SK-N-SH (cell line): ENCODE measurements around the gene TP53I11. TPM values are rescaled to one million over a fixed set of nuclear protein-coding genes. Genes with fewer than 3 reads are reported as not detected.
A peak's percentile ranks its signal among the peaks of the same experiment; 100 is the strongest.

Experiments
- CTCF ChIA-PET: fragments of 300-600, 350-600 bp; formaldehyde crosslinking; extraction: SDS; loops from one replicate; lab custom pipeline; 2021; lab: Yijun Ruan, JAX
- POLR2A ChIA-PET: fragments of 350-600 bp; sonication (Branson Sonifier 250); formaldehyde crosslinking; extraction: SDS; loops from one replicate; lab custom pipeline; 2020; ENCODE audit warnings: antibody characterized with exemption, inconsistent platforms; lab: Yijun Ruan, JAX
- DNase-seq: peaks from one replicate; pipeline ENCODE4 v3.0.0; 2012
- H2AFZ ChIP-seq: fragments of 200-600 bp; sonication (generic); 2 replicates; pipeline ENCODE4 v1.8.1; 2016; ENCODE audit warnings: antibody characterized with exemption, mild to moderate bottlenecking, low read depth
- H3F3A ChIP-seq: fragments of 200-600 bp; sonication (generic); replicated peaks from 2 replicates; pipeline ENCODE3; 2016; ENCODE audit warnings: antibody characterized with exemption, mild to moderate bottlenecking; ENCODE audit not compliant: insufficient read depth
- H3K27ac ChIP-seq, 2 experiments: fragments of 200-500 bp in 1 of 2; fragments of 200-600 bp in 1 of 2; sonication (Bioruptor generic) in 1 of 2; sonication (generic), shearing (Covaris generic) in 1 of 2; 2 replicates each; pipeline versions ENCODE4 v1.5.1 to v1.6.1; 2014 to 2016; ENCODE audit warnings: low read depth in 2 of 2, inconsistent platforms in 1 of 2, low read length in 1 of 2, mild to moderate bottlenecking in 1 of 2, mixed read lengths in 1 of 2
- H3K27me3 ChIP-seq: fragments of 200-600 bp; sonication (generic), shearing (Covaris generic); 2 replicates; pipeline ENCODE4 v1.6.1; 2016; ENCODE audit warnings: mixed run types; ENCODE audit not compliant: insufficient read depth
- H3K36me3 ChIP-seq, 2 experiments: fragments of 200-500 bp in 1 of 2; fragments of 200-600 bp in 1 of 2; sonication (Bioruptor generic) in 1 of 2; sonication (generic) in 1 of 2; replicated peaks in 1 of 2; 2 replicates each; pipeline versions ENCODE3 to v1.5.1; 2014 to 2016; ENCODE audit warnings: low read length in 1 of 2, mild to moderate bottlenecking in 1 of 2; ENCODE audit not compliant: insufficient read depth in 2 of 2, control insufficient read depth in 1 of 2
- H3K4me1 ChIP-seq, 2 experiments: fragments of 200-500 bp in 1 of 2; fragments of 200-600 bp in 1 of 2; sonication (Bioruptor generic) in 1 of 2; sonication (generic), shearing (Covaris generic) in 1 of 2; 2 replicates each; pipeline versions ENCODE4 v1.5.1 to v1.6.1; 2014 to 2016; ENCODE audit warnings: low read depth in 1 of 2, low read length in 1 of 2, mixed run types in 1 of 2; ENCODE audit not compliant: insufficient read depth in 2 of 2, control insufficient read depth in 1 of 2
- H3K4me2 ChIP-seq: fragments of 200-600 bp; sonication (generic), shearing (Covaris generic); 2 replicates; pipeline ENCODE4 v1.6.1; 2017; ENCODE audit warnings: mixed run types
- H3K4me3 ChIP-seq, 2 experiments: fragments of 200-500 bp in 1 of 2; fragments of 200-600 bp in 1 of 2; sonication (Bioruptor generic) in 1 of 2; sonication (generic), shearing (Covaris generic) in 1 of 2; 2 replicates each; pipeline versions ENCODE4 v1.5.1 to v1.8.1; 2014 to 2016; ENCODE audit warnings: low read depth in 2 of 2, inconsistent platforms in 1 of 2, low read length in 1 of 2, mild to moderate bottlenecking in 1 of 2, mixed read lengths in 1 of 2, moderate library complexity in 1 of 2
- H3K79me2 ChIP-seq: fragments of 200-600 bp; sonication (generic); 2 replicates; pipeline ENCODE4 v1.8.1; 2017; ENCODE audit warnings: mild to moderate bottlenecking; ENCODE audit not compliant: insufficient read depth
- H3K9ac ChIP-seq: fragments of 200-600 bp; sonication (generic); 2 replicates; pipeline ENCODE4 v1.6.1; 2017; ENCODE audit warnings: mixed run types
- H3K9me2 ChIP-seq: fragments of 200-600 bp; sonication (generic); 2 replicates; pipeline ENCODE4 v1.6.1; 2017; ENCODE audit warnings: mixed run types
- H3K9me3 ChIP-seq: fragments of 200-600 bp; sonication (generic); 2 replicates; pipeline ENCODE4 v1.6.1; 2017; ENCODE audit warnings: mixed run types, mild to moderate bottlenecking, moderate library complexity
- H4K20me1 ChIP-seq: fragments of 200-600 bp; sonication (generic); 2 replicates; pipeline ENCODE4 v1.6.1; 2017; ENCODE audit warnings: mild to moderate bottlenecking, mixed run types; ENCODE audit not compliant: insufficient read depth
- CHD2 ChIP-seq: fragments of 150-350 bp; IDR thresholded peaks from 2 replicates; pipeline ENCODE4 v1.6.1; 2018; ENCODE audit warnings: low read length; ENCODE audit not compliant: partially characterized antibody
- EZH2phosphoT487 ChIP-seq: fragments of 200-600 bp; sonication (generic); IDR thresholded peaks from 2 replicates; pipeline ENCODE4 v1.6.1; 2017; ENCODE audit warnings: low read depth, mixed run types, mild to moderate bottlenecking, antibody characterized with exemption, moderate library complexity, borderline replicate concordance
- FOSL2 ChIP-seq: IDR thresholded peaks from 2 replicates; pipeline ENCODE4 v1.4.0; 2012; ENCODE audit warnings: low read depth, mild to moderate bottlenecking, moderate library complexity, borderline replicate concordance
- FOXJ3 ChIP-seq: sonication (generic); formaldehyde crosslinking; IDR thresholded peaks from 2 replicates; pipeline ENCODE4 v1.5.1; 2020; ENCODE audit warnings: mild to moderate bottlenecking, missing genetic modification reagents
- FOXM1 ChIP-seq: IDR thresholded peaks from 2 replicates; pipeline ENCODE4 v1.4.0; 2012; ENCODE audit warnings: low read depth, mild to moderate bottlenecking
- GATA2 ChIP-seq: sonication (generic); formaldehyde crosslinking; IDR thresholded peaks from 2 replicates; pipeline ENCODE4 v1.5.0; 2020; ENCODE audit warnings: mild to moderate bottlenecking, missing genetic modification reagents
- MEF2A ChIP-seq: IDR thresholded peaks from 2 replicates; pipeline ENCODE4 v1.4.0; 2012; ENCODE audit warnings: low read depth, borderline replicate concordance
- RCOR1 ChIP-seq: fragments of 150-350 bp; IDR thresholded peaks from 2 replicates; pipeline ENCODE4 v1.6.1; 2017; ENCODE audit warnings: antibody characterized with exemption, low read length
- REST ChIP-seq: IDR thresholded peaks from 2 replicates; pipeline ENCODE4 v1.6.1; 2012; ENCODE audit warnings: mild to moderate bottlenecking, low read depth, low read length, moderate library complexity
- RXRA ChIP-seq: IDR thresholded peaks from 2 replicates; pipeline ENCODE4 v1.4.0; 2012; ENCODE audit warnings: low read depth, mild to moderate bottlenecking, borderline replicate concordance
- SIN3A ChIP-seq: IDR thresholded peaks from 2 replicates; pipeline ENCODE4 v1.6.1; 2012; ENCODE audit warnings: low read depth, mild to moderate bottlenecking, low read length, moderate library complexity, borderline replicate concordance
- TEAD4 ChIP-seq: IDR thresholded peaks from 2 replicates; pipeline ENCODE4 v1.4.0; 2012; ENCODE audit warnings: mild to moderate bottlenecking, borderline replicate concordance; ENCODE audit not compliant: insufficient read depth
- YY1 ChIP-seq: IDR thresholded peaks from 2 replicates; pipeline ENCODE4 v1.4.0; 2012; ENCODE audit warnings: low read depth, mild to moderate bottlenecking
- WGBS: methylation state at CpG from one replicate; pipeline ENCODE4 v1.1.6; 2017; ENCODE audit warnings: low lambda C conversion rate; 5-methylcytosine and 5-hydroxymethylcytosine counted together
- polyA plus RNA-seq, 3 experiments: library from polyadenylated mRNA; depleted of rRNA; stranded (reverse); fragments of >200 nt; gene quantifications; 2 replicates each; pipeline ENCODE4 v1.2.3, GENCODE V29; 2012

TP53I11 gene
- polyA plus RNA-seq, 1 of the 3 experiments (the other 2 are of a cell fraction), result 6.6 TPM

- POLR2A ChIA-PET, result no interaction called here
- Histone ChIP-seq H3K9ac (no peak overlapping the region), H3K36me3 (no peaks in the 10 kb centered on the region), H3K4me1 (peaks cover 0 to 5% of the 10 kb centered on the region in 2 experiments; a peak in 1 of 4 replicates), H3K79me2 (no peaks in the 10 kb centered on the region), H3K9me3 (no peaks in the 10 kb centered on the region), H3F3A (peaks cover 3% of the 10 kb centered on the region), H3K27ac (no peak overlapping the region), H4K20me1 (peaks cover 48% of the 10 kb centered on the region), H2AFZ (no peak overlapping the region), H3K9me2 (no peaks in the 10 kb centered on the region), H3K27me3 (no peaks in the 10 kb centered on the region), H3K4me2 (no peak overlapping the region), H3K4me3 (no peak overlapping the region)
- TF ChIP-seq RXRA (no peak), RCOR1 (peak; percentile 26; the same call in 1 of the 2 replicates), SIN3A (no peak), EZH2phosphoT487 (no peak), GATA2 (CRISPR knock-in tag) (peak; percentile 31; the same call in 1 of the 2 replicates), FOXM1 (no peak)
- 91% methylated on average over 7 of the region's 7 CpGs for WGBS
- DNase-seq, result no peak
- CTCF ChIA-PET, result interaction anchor here (0.6 to 24.2 kb wide), 5 partner anchors 6 to 289 kb away, joined by 3 to 1245 read pairs (median 22); no protein-coding TSS in a partner anchor
These were observed 6.4 kb downstream of the TP53I11 start for GRCh38 chr11:44944181-44944852.

GRCh38 chr11:44943696-44944095 is 7.0 kb downstream of the TP53I11 start:
- Histone ChIP-seq H2AFZ (no peak overlapping the region), H3K9me2 (no peaks in the 10 kb centered on the region), H3F3A (peaks cover 3% of the 10 kb centered on the region), H3K4me3 (no peak overlapping the region), H3K27me3 (no peaks in the 10 kb centered on the region), H4K20me1 (peaks cover 46% of the 10 kb centered on the region), H3K27ac (no peak overlapping the region), H3K4me2 (no peak overlapping the region), H3K36me3 (no peaks in the 10 kb centered on the region), H3K4me1 (peaks cover 0 to 5% of the 10 kb centered on the region in 2 experiments; a peak in 1 of 4 replicates), H3K9ac (no peak overlapping the region), H3K9me3 (no peaks in the 10 kb centered on the region), H3K79me2 (no peaks in the 10 kb centered on the region)
- WGBS, result 100% methylated on average over 4 of the region's 7 CpGs
- DNase-seq, result no peak
- CTCF ChIA-PET, result interaction anchor here (1.0 to 24.2 kb wide), 5 partner anchors 5 to 289 kb away, joined by 3 to 1245 read pairs (median 4); no protein-coding TSS in a partner anchor
- POLR2A ChIA-PET, result no interaction called here
- TF ChIP-seq CHD2 (no peak), GATA2 (CRISPR knock-in tag) (no peak), FOXJ3 (no peak), RXRA (no peak), SIN3A (no peak), FOSL2 (no peak), TEAD4 (no peak), MEF2A (no peak), YY1 (no peak), REST (no peak)
